ENCODE results near the gene ERLIN1. TPM values are rescaled to one million over a fixed set of nuclear protein-coding genes. Genes with fewer than 3 reads are reported as not detected.

Gene ERLIN1
- total RNA-seq, 1 donor from 2014 or later = 8.3 TPM

DNA sequence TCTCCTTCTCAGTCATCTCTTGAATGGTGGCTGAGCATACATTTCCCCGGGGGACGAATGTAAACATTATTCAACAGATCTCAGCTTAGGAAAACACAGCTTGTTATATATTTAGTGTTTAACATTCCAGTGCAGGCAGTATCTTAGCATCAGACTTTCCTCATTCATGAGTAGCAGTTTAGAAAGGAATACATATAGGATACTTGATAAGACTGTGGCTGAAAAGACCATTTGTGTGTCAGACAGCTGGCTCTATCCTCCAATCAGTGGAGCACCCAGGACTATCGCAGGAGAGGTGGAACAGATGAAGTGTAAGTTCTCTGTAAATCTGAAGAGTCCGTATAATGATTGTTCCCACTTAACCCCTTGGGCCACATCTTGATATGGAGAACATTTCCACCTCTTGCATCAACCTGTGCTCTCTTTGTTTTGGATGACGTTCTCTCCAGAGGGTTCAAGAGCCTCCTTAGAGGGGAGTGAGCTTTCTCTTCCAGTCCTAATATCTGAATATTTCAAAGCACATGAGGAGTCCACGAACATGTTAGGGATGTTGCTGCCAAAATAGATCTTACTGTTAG, 34.0 kb downstream of the ERLIN1 start:
- peaks cover 2% of the 10 kb centered on the region for H3K4me1 ChIP-seq
- peaks cover 58% of the 10 kb centered on the region for H3K36me3 ChIP-seq
- H3K27me3 ChIP-seq (ENCODE audit: low read depth) = no peaks in the 10 kb centered on the region
- H3K27ac ChIP-seq (replicated peaks) = no peak overlapping the region
- no peak for DNase-seq
- H3K4me3 ChIP-seq = no peak overlapping the region
- no peak for TF ChIP-seq CTCF (IDR thresholded peaks at IDR 0.05; ENCODE audit: borderline replicate concordance)
- no peaks in the 10 kb centered on the region for H3K9me3 ChIP-seq (replicated peaks)
- intact Hi-C loops (cut with micrococcal nuclease) = no loop called here

DNA sequence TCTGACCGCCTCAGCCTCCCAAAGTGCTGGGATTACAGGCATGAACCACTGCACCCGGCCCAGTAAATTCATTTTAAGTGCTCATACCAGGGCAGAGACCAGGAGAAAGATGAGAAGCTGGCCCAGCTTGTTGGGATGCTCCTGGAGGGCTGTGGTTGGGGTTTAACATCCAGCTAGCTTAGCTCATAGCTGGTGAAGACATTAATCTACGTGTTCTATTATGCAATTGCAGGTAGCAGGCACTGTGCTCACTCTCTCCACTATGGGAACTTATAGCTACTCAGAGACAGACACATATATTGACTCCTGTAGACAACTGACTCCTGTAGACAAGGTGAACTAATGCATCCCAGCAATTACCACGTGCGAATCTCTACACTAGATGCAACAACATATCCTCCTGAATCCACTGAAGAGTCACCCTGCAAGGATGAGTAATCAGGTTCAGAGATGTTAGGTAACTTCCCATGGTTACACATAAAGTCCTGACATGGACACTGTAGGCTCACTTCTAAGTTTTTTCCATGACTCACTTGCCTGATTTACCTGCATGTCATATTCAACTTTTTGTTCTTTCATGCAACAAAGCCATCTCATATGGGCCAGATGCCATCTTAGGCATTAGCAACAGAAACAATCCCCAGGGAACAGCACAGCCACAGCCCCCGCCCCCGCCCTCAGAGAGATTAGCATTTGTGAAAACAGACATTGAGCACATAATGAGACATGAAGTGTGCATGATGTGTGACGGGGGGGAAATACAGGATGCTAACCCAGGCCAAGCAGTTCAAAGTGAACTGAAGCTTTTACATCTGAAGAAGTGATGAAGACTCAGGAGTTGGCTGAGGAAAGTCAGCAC, 37.2 kb downstream of the ERLIN1 start:
- Histone ChIP-seq H3K9me3 (replicated peaks) (no peaks in the 10 kb centered on the region), H3K4me3 (no peak overlapping the region), H3K27me3 (ENCODE audit: low read depth) (no peaks in the 10 kb centered on the region), H3K27ac (replicated peaks) (no peak overlapping the region), H3K36me3 (peaks cover 29% of the 10 kb centered on the region), H3K4me1 (peaks cover 3% of the 10 kb centered on the region)
- intact Hi-C loops (cut with micrococcal nuclease) = no loop called here
- TF ChIP-seq CTCF (IDR thresholded peaks at IDR 0.05; ENCODE audit: borderline replicate concordance) = no peak
- no peak for DNase-seq

GRCh38 chr10:100146875-100147650, 38.8 kb downstream of the ERLIN1 start:
- H3K27me3 ChIP-seq (ENCODE audit: low read depth) = no peaks in the 10 kb centered on the region
- no peak overlapping the region for H3K27ac ChIP-seq (replicated peaks)
- H3K4me3 ChIP-seq = no peak overlapping the region
- peaks cover 3% of the 10 kb centered on the region for H3K4me1 ChIP-seq
- H3K9me3 ChIP-seq (replicated peaks) = no peaks in the 10 kb centered on the region
- DNase-seq = no peak
- peaks cover 15% of the 10 kb centered on the region for H3K36me3 ChIP-seq
- TF ChIP-seq CTCF (IDR thresholded peaks at IDR 0.05; ENCODE audit: borderline replicate concordance) = no peak
- intact Hi-C loops (cut with micrococcal nuclease) = no loop called here

DNA sequence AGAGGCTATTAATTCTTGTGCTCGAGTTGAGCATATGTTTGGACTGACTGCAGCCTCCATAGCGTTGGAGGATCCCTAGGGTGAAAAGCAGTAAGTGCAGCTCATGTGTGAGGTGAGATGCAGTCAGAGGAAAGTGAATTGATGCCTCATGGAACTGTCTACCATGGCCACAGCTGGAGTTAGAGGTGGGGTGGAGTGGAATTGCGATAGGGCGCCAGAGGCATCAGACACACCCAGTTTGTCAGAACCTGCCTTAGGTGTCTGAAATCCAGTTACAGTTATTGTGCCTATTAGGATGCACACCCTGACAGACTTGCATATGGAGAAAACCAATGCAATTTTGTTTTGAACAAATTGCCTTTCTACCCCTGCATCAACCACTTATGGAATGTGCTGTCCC, 39.4 kb downstream of the ERLIN1 start:
- DNase-seq = no peak
- intact Hi-C loops (cut with micrococcal nuclease) = no loop called here
- H3K27me3 ChIP-seq (ENCODE audit: low read depth) = no peaks in the 10 kb centered on the region
- H3K36me3 ChIP-seq = peaks cover 8% of the 10 kb centered on the region
- no peaks in the 10 kb centered on the region for H3K9me3 ChIP-seq (replicated peaks)
- peaks cover 3% of the 10 kb centered on the region for H3K4me1 ChIP-seq
- TF ChIP-seq CTCF (IDR thresholded peaks at IDR 0.05; ENCODE audit: borderline replicate concordance) = no peak
- H3K4me3 ChIP-seq = no peak overlapping the region
- H3K27ac ChIP-seq (replicated peaks) = no peak overlapping the region

DNA sequence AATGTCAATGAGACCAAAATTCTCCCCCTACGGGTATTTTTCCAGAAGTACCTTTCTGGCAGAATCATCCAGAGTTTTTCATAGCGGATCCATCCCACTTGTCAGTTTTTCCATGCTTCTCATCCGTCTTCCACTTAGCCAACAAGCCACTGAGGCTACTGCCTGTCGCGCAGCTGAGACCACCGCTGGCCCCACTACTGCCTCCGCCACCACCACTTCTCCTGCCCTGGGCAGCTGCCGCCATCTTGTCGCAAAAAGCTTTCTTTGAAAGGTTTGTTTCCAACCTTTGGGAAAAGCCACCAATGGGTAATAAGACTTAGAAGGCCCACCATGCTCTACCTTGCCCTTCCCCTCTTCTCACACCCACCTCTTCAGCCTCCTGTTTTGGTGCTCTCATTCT, 42.1 kb downstream of the ERLIN1 start:
- H3K4me1 ChIP-seq = peaks cover 3% of the 10 kb centered on the region
- TF ChIP-seq CTCF (IDR thresholded peaks at IDR 0.05; ENCODE audit: borderline replicate concordance) = no peak
- H3K27ac ChIP-seq (replicated peaks) = no peak overlapping the region
- no peak for DNase-seq
- H3K27me3 ChIP-seq (ENCODE audit: low read depth) = peaks cover 12% of the 10 kb centered on the region
- no peaks in the 10 kb centered on the region for H3K9me3 ChIP-seq (replicated peaks)
- H3K4me3 ChIP-seq = no peak overlapping the region
- no peaks in the 10 kb centered on the region for H3K36me3 ChIP-seq
- intact Hi-C loops (cut with micrococcal nuclease) = no loop called here
